CD14-positive monocyte (primary cell): Measurements from ENCODE around the gene TMED10. TPM values are rescaled to one million over a fixed set of nuclear protein-coding genes. Genes with fewer than 3 reads are reported as not detected.
A peak's percentile ranks its signal among the peaks of the same experiment; 100 is the strongest.

Experiments
- DNase-seq, 3 donors: peaks; one replicate each; pipeline ENCODE4 v3.0.0-alpha.2; 2011 to 2022
- H2AFZ ChIP-seq: 2 replicates; pipeline ENCODE4 v1.6.0; 2012; ENCODE audit warnings: mild to moderate bottlenecking, low read depth, low read length, inconsistent platforms; ENCODE audit not compliant: insufficient read depth, poor library complexity, severe bottlenecking
- H3K27ac ChIP-seq, 2 donors: 1 replicate in 1 of 2; 2 replicates in 1 of 2; pipeline ENCODE4 v1.5.1; 2012 to 2013; ENCODE audit warnings: low read length in 2 of 2, control low read depth in 1 of 2, inconsistent platforms in 1 of 2, low read depth in 1 of 2, mild to moderate bottlenecking in 1 of 2
- H3K27me3 ChIP-seq, 2 donors: one replicate each; pipeline versions ENCODE4 v1.6.0 to v1.6.1; 2011 to 2013; ENCODE audit warnings: low read length in 2 of 2; ENCODE audit not compliant: control insufficient read depth in 2 of 2, insufficient read depth in 2 of 2
- H3K36me3 ChIP-seq, 2 donors: replicated peaks in 1 of 2; 1 replicate in 1 of 2; 2 replicates in 1 of 2; pipeline versions ENCODE4 v1.5.1 to v1.6.1; 2012 to 2013; ENCODE audit warnings: low read length in 2 of 2, control low read depth in 1 of 2, inconsistent platforms in 1 of 2, mild to moderate bottlenecking in 1 of 2; ENCODE audit not compliant: insufficient read depth in 2 of 2, control insufficient read depth in 1 of 2
- H3K4me1 ChIP-seq, 2 donors: 1 replicate in 1 of 2; 2 replicates in 1 of 2; pipeline versions ENCODE4 v1.5.1 to v1.6.1; 2012 to 2013; ENCODE audit warnings: low read length in 2 of 2, control low read depth in 1 of 2, inconsistent platforms in 1 of 2, mild to moderate bottlenecking in 1 of 2, moderate library complexity in 1 of 2; ENCODE audit not compliant: insufficient read depth in 2 of 2, control insufficient read depth in 1 of 2
- H3K4me2 ChIP-seq: replicated peaks from 2 replicates; pipeline ENCODE3; 2012; ENCODE audit warnings: low read length, moderate library complexity, mild to moderate bottlenecking; ENCODE audit not compliant: poor library complexity, severe bottlenecking; ENCODE audit errors: extremely low read depth
- H3K4me3 ChIP-seq, 3 experiments: fragments of 200-600 bp in 1 of 3; sonication (generic) in 1 of 3; replicated peaks in 1 of 3; 1 replicate in 2 of 3; 2 replicates in 1 of 3; pipeline ENCODE4 v1.5.1; 2011 to 2013; ENCODE audit warnings: low read length in 3 of 3, mild to moderate bottlenecking in 3 of 3, control low read depth in 2 of 3, low read depth in 2 of 3, inconsistent platforms in 1 of 3, moderate library complexity in 1 of 3
- H3K79me2 ChIP-seq: 2 replicates; pipeline ENCODE4 v1.6.0; 2012; ENCODE audit warnings: mild to moderate bottlenecking, control low read depth, inconsistent platforms, low read length, moderate library complexity; ENCODE audit not compliant: insufficient read depth
- H3K9ac ChIP-seq: 2 replicates; pipeline ENCODE4 v1.6.0; 2017; ENCODE audit warnings: low read length, mild to moderate bottlenecking; ENCODE audit not compliant: insufficient read depth, poor library complexity, severe bottlenecking
- H3K9me3 ChIP-seq, 2 donors: replicated peaks in 1 of 2; 1 replicate in 1 of 2; 2 replicates in 1 of 2; pipeline versions ENCODE4 v1.5.1 to v1.6.1; 2012 to 2013; ENCODE audit warnings: low read length in 2 of 2, control low read depth in 1 of 2; ENCODE audit not compliant: control insufficient read depth in 1 of 2, insufficient read depth in 1 of 2
- H4K20me1 ChIP-seq: 2 replicates; pipeline ENCODE4 v1.6.0; 2012; ENCODE audit warnings: mild to moderate bottlenecking, low read length, control low read depth, moderate library complexity; ENCODE audit not compliant: insufficient read depth
- H3K27ac Mint-ChIP-seq, 7 donors: one replicate each; pipeline ENCODE4 v1.8.0; 2020; ENCODE audit warnings: mild to moderate bottlenecking in 7 of 7, mixed read lengths in 7 of 7, moderate library complexity in 6 of 7, inconsistent platforms in 2 of 7
- H3K27me3 Mint-ChIP-seq, 3 donors: one replicate each; pipeline ENCODE4 v1.8.0; 2021 to 2022; ENCODE audit warnings: low read depth in 3 of 3, mild to moderate bottlenecking in 3 of 3, mixed read lengths in 3 of 3, moderate library complexity in 3 of 3, inconsistent platforms in 1 of 3
- H3K36me3 Mint-ChIP-seq, 2 donors: one replicate each; pipeline ENCODE4 v1.8.0; 2020; ENCODE audit warnings: mixed read lengths in 2 of 2, inconsistent platforms in 1 of 2, mild to moderate bottlenecking in 1 of 2
- H3K4me1 Mint-ChIP-seq: one replicate; pipeline ENCODE4 v1.8.0; 2020; ENCODE audit warnings: mild to moderate bottlenecking, mixed read lengths
- H3K4me3 Mint-ChIP-seq, 2 donors: one replicate each; pipeline ENCODE4 v1.8.0; 2020; ENCODE audit warnings: mild to moderate bottlenecking in 2 of 2, mixed read lengths in 2 of 2, moderate library complexity in 1 of 2
- H3K9me3 Mint-ChIP-seq, 7 donors: one replicate each; pipeline ENCODE4 v1.8.0; 2020 to 2022; ENCODE audit warnings: mixed read lengths in 7 of 7, mild to moderate bottlenecking in 6 of 7, moderate library complexity in 6 of 7, inconsistent platforms in 2 of 7
- CTCF ChIP-seq: fragments of 200-600 bp; IDR thresholded peaks from one replicate; pipeline ENCODE4 v1.8.0; 2022; ENCODE audit warnings: antibody characterized with exemption, mild to moderate bottlenecking
- WGBS: methylation state at CpG from one replicate; pipeline ENCODE4 v1.1.5; 2013; ENCODE audit warnings: missing lambda C conversion rate; ENCODE audit not compliant: insufficient coverage; 5-methylcytosine and 5-hydroxymethylcytosine counted together
- intact Hi-C, 2 donors: fragments of 100-400 bp; cut with micrococcal nuclease; formaldehyde crosslinking; loops; one replicate each; pipeline versions ENCODE4 v1.15.0 to v1.15.1; 2023
- polyA plus RNA-seq, 3 donors: library from polyadenylated mRNA; depleted of rRNA in 1 of 3; unstranded in 2 of 3; stranded (reverse) in 1 of 3; fragments of 300-500 nt in 2 of 3; fragments of >200 nt in 1 of 3; fragmentation: Illumina TruSeq in 2 of 3; gene quantifications; 1 replicate in 2 of 3; 2 replicates in 1 of 3; pipeline ENCODE4 v1.2.3, GENCODE V29; 2012 to 2021

The TMED10 gene
- polyA plus RNA-seq, 3 donors: 98.5 to 243 (median 233) TPM

DNA sequence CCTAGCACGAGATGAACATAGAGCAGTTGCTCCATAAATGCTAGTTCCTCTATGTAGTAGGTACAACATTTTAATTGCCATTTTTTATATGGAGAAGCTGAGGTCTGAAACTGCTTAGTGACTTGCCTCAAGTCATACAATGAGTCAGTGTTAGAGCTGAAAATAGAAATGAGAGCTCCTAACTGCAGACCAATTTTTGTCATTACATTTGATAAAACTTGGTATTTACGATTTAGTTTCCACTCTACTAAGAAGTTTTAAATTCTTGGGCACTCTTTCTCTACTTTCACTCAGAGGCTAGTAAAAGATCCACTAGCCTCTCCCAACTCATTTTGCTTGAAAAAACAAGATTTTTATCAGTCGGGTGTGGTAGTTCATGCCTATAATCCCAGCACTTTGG is 8.1 kb upstream of the TMED10 start:
- H4K20me1 ChIP-seq: no peaks in the 10 kb centered on the region
- peak overlapping the region; percentile 66 to 84 for H3K27ac ChIP-seq
- no peak overlapping the region for H3K9ac ChIP-seq
- peaks cover 0 to 8% (median 0%) of the 10 kb centered on the region in 3 donors for H3K27me3 Mint-ChIP-seq
- H3K36me3 ChIP-seq: no peaks in the 10 kb centered on the region
- H3K4me3 Mint-ChIP-seq: no peak overlapping the region
- TF ChIP-seq CTCF: no peak
- H3K4me3 ChIP-seq: no peak overlapping the region
- H3K9me3 Mint-ChIP-seq: peaks cover 0 to 4% (median 0%) of the 10 kb centered on the region in 7 donors
- no peak overlapping the region for H2AFZ ChIP-seq
- peak overlapping the region; percentile 86 to 95 (median 93) for H3K27ac Mint-ChIP-seq
- intact Hi-C loops: loop anchor here in 1 of 2 donors (5.0 kb wide), 1 partner anchor 113 kb away; no protein-coding TSS in a partner anchor
- DNase-seq: peak; percentile 71 to 93 (median 80)
- peaks cover 82 to 92% of the 10 kb centered on the region in 2 donors for H3K4me1 ChIP-seq
- H3K27me3 ChIP-seq: no peaks in the 10 kb centered on the region
- H3K36me3 Mint-ChIP-seq: peaks cover 0 to 9% of the 10 kb centered on the region in 2 donors
- H3K4me1 Mint-ChIP-seq: peaks cover 82% of the 10 kb centered on the region
- peak overlapping the region; percentile 25 for H3K4me2 ChIP-seq
- H3K9me3 ChIP-seq: no peaks in the 10 kb centered on the region
- no peaks in the 10 kb centered on the region for H3K79me2 ChIP-seq
- WGBS: 88% methylated on average over 1 of the region's 3 CpGs

DNA sequence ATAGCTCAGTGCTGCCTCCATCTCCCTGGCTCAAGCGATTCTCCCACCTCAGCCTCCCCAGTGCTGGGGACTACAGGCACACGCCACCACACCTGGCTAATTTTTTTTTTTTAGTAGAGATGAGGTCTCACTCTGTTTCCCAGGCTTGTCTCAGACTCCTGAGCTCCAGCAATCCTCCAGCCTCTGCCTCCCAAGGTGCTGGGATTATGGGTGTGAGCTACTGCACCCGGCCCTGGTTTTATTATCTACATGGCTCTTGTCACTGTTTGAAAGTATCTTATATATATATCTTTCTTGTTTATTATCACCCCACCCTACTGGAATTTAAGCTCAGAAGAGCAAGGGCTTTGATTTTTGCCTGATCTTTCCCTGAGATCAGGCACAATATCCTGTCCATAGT is 7.6 kb upstream of the TMED10 start:
- peak overlapping the region; percentile 25 for H3K4me2 ChIP-seq
- H4K20me1 ChIP-seq: no peaks in the 10 kb centered on the region
- Mint-ChIP-seq H3K9me3 (peaks cover 0 to 4% (median 0%) of the 10 kb centered on the region in 7 donors), H3K36me3 (peaks cover 0 to 9% of the 10 kb centered on the region in 2 donors), H3K27me3 (peaks cover 0 to 8% (median 0%) of the 10 kb centered on the region in 3 donors), H3K4me3 (no peak overlapping the region), H3K27ac (peak overlapping the region; percentile 86 to 95 (median 92)), H3K4me1 (peaks cover 78% of the 10 kb centered on the region)
- WGBS: no CpG with 5 or more reads among the region's 3 CpGs
- no peak overlapping the region for H3K4me3 ChIP-seq
- no peaks in the 10 kb centered on the region for H3K36me3 ChIP-seq
- no peaks in the 10 kb centered on the region for H3K79me2 ChIP-seq
- no peaks in the 10 kb centered on the region for H3K27me3 ChIP-seq
- TF ChIP-seq CTCF: no peak
- H3K9me3 ChIP-seq: no peaks in the 10 kb centered on the region
- H3K9ac ChIP-seq: no peak overlapping the region
- H2AFZ ChIP-seq: no peak overlapping the region
- peaks cover 78 to 88% of the 10 kb centered on the region in 2 donors for H3K4me1 ChIP-seq
- intact Hi-C loops: loop anchor here in 1 of 2 donors (5.0 kb wide), 1 partner anchor 113 kb away; no protein-coding TSS in a partner anchor
- DNase-seq: no peak
- H3K27ac ChIP-seq: peak overlapping the region; percentile 80 to 84
